ENCODE results near the gene NPR3.

Gene NPR3

DNA sequence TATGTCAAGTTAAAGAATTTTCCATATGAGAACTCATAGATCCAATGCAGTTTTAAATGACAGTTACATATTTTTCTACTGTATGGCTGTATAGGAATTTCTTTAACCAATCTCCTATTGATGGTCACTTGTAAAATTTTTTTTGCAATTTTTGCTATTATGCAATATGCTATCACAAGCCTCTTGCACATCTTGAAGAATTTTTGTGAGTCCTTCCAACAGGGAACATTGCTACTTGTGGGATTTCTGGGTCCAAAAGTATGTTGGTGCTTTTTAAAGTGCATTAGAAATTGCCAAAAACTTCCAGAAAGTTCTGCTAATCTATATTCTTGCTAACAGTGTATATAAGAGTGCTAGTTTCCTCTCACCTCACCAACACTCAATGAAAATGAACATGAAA is 65.1 kb downstream of the NPR3 start:
- ChIA-PET POLR2A (no interaction called here), CTCF (interaction anchor here (0.9 kb wide), 1 partner anchor 11 kb away, joined by 3 read pairs; no protein-coding TSS in a partner anchor)
- DNase-seq (ENCODE audit: extremely low spot score) = no peak
- TF ChIP-seq, protein P1, sequence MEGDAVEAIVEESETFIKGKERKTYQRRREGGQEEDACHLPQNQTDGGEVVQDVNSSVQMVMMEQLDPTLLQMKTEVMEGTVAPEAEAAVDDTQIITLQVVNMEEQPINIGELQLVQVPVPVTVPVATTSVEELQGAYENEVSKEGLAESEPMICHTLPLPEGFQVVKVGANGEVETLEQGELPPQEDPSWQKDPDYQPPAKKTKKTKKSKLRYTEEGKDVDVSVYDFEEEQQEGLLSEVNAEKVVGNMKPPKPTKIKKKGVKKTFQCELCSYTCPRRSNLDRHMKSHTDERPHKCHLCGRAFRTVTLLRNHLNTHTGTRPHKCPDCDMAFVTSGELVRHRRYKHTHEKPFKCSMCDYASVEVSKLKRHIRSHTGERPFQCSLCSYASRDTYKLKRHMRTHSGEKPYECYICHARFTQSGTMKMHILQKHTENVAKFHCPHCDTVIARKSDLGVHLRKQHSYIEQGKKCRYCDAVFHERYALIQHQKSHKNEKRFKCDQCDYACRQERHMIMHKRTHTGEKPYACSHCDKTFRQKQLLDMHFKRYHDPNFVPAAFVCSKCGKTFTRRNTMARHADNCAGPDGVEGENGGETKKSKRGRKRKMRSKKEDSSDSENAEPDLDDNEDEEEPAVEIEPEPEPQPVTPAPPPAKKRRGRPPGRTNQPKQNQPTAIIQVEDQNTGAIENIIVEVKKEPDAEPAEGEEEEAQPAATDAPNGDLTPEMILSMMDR (IDR thresholded peaks at IDR 0.05; ENCODE audit: control extremely low read depth, extremely low read depth, low read depth, missing control alignments) = no peak

DNA sequence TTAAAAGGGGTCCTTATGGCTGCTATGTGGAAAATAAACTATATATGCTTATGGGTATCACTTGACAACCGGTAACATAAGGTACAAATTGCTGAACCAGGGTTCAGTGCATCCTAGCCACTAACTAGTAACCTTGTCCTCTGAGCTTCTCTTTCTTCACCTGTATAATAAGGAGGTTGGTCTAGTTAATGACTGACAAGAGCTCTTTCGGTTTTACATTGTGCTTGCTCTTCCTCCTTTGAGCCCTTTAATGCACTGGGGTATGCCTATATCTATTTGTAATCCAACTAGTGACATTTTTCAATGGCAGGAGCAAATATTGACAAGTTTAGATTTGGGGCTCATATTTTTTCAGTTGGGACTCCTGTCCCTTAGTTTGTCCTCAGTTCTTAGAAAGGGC is 66.1 kb downstream of the NPR3 start:
- no peak for DNase-seq (ENCODE audit: extremely low spot score)
- CTCF ChIA-PET = interaction anchor here (0.9 kb wide), 1 partner anchor 12 kb away, joined by 3 read pairs; no protein-coding TSS in a partner anchor
- POLR2A ChIA-PET = no interaction called here
- TF ChIP-seq, protein P1 (IDR thresholded peaks at IDR 0.05; ENCODE audit: control extremely low read depth, extremely low read depth, low read depth, missing control alignments) = no peak

DNA sequence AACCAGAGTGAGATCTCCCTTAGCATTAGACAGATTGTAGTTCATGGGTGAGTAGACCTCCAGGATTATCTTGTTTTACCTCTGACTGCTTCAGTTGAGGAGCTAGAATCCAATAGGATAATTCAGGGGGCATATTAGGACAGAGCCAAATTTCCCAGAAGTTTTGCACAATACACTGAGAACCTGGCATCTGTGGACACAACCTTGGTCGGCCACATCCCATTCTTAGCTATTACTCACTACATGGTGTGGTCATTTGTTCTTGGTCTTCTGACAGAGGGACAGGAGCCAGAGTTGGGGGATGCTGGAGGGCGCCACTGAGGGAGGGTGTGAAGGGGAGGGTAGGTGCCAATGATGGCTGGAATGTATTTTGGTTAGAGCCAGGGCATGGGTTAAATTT is 66.6 kb downstream of the NPR3 start:
- DNase-seq (ENCODE audit: extremely low spot score) = no peak
- POLR2A ChIA-PET = no interaction called here
- CTCF ChIA-PET = interaction anchor here (1.1 kb wide), 1 partner anchor 69 kb away, joined by 3 read pairs; no protein-coding TSS in a partner anchor
- TF ChIP-seq, protein P1 (IDR thresholded peaks at IDR 0.05; ENCODE audit: control extremely low read depth, extremely low read depth, low read depth, missing control alignments) = no peak

DNA sequence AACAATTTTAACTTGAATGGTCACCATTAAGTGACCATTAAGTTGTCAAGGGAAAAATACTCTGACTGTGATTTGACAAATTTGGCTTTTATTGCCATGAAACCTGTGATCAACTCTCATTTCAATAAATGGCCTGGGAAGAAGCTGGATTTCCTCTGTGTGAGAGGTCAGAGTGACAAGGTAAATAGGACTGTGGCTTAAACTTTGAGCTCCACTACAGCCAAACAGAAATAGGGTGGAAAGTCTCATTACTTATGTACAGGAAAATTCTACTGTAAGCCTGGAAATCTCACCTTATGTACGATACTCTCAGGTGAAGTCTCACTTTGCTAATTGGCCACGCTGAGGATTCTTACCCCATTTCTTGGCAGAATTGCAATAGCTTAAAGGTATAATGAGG is 67.3 kb downstream of the NPR3 start:
- TF ChIP-seq, protein P1 (IDR thresholded peaks at IDR 0.05; ENCODE audit: control extremely low read depth, extremely low read depth, low read depth, missing control alignments) = no peak
- DNase-seq (ENCODE audit: extremely low spot score) = no peak
- ChIA-PET CTCF (interaction anchor here (1.1 kb wide), 1 partner anchor 68 kb away, joined by 3 read pairs; no protein-coding TSS in a partner anchor), POLR2A (no interaction called here)

DNA sequence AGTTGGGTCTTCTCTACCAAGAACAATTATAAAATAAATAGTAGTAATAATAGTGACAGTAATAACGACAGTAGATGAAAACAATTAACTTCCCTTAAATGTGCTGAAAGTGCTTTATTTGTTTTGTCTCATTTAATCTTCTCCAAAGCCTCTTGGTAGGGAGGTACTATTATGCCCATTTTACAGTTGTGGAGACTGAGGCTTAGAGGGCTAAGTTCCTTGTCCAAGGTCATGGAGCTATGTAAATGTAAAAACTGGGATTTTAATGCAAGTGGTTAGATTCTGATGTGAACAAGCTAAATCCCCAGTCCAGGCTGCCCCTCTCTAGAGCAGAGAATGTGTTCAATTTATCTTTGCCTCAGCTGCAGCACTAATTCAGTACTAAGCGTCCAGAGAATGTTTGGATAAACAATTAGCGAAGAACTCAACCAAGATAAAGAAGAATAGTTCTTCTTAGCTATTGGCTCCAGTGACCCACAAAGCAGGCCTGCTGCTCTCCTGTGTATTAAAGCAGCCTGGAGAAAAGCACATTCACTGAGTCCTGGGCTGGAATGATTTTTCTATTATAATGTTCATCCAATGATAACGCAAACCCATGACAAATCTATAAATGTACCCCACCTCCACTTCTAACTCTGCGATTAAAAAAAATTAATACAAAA is 68.8 kb downstream of the NPR3 start:
- POLR2A ChIA-PET = no interaction called here
- CTCF ChIA-PET = interaction anchor here (1.4 to 1.6 kb wide), 2 partner anchors 9 to 27 kb away, joined by 3 read pairs; no protein-coding TSS in a partner anchor
- DNase-seq (ENCODE audit: extremely low spot score) = no peak
- TF ChIP-seq, protein P1 (IDR thresholded peaks at IDR 0.05; ENCODE audit: control extremely low read depth, extremely low read depth, low read depth, missing control alignments) = no peak

DNA sequence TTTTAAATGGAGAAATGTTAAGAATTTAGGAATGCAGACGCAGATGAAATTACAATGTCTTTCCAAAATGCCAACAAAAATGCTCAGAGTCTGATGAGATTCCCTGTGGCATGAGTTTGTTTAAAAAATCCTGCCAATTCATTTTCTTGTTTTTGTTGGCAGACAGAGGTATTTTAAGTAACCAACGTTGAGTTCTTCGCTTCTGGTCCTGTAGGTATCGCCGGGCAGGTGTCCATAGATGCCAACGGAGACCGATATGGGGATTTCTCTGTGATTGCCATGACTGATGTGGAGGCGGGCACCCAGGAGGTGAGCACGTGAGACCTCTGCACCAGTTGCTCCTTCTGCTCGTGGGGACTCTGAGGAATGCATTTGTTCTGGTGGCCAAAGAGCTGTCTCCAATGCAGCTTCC is 69.4 kb downstream of the NPR3 start:
- DNase-seq (ENCODE audit: extremely low spot score) = no peak
- CTCF ChIA-PET = interaction anchor here (1.1 to 1.6 kb wide), 2 partner anchors 12 to 28 kb away, joined by 3 to 4 read pairs; no protein-coding TSS in a partner anchor
- TF ChIP-seq, protein P1 (IDR thresholded peaks at IDR 0.05; ENCODE audit: control extremely low read depth, extremely low read depth, low read depth, missing control alignments) = no peak
- POLR2A ChIA-PET = no interaction called here

Measured in GM10248 (cell line).